RPMI7951 (cell line): ENCODE data around the gene CREM. TPM values are rescaled to one million over a fixed set of nuclear protein-coding genes. Genes with fewer than 3 reads are reported as not detected.

Experiments
- total RNA-seq: library from RNA; depleted of rRNA; stranded (reverse); fragments of >200 nt; shearing (Covaris generic); gene quantifications from 2 replicates; pipeline ENCODE4 v1.2.3, GENCODE V29; 2014; rRNA removed

CREM gene
- total RNA-seq, 1 experiment from 2014 or later, result 46.1 TPM

Other genes starting within 250 kb of the CREM start
- 48.9 and 51.9 TPM in 2 replicates for gene CUL2, start 36.5 kb upstream of the CREM start, total RNA-seq
- gene CCNY, start 209.7 kb downstream of the CREM start, total RNA-seq, result 35.3 and 44.2 TPM in 2 replicates